Measurements from ENCODE around the gene U2AF1L4.

DNA sequence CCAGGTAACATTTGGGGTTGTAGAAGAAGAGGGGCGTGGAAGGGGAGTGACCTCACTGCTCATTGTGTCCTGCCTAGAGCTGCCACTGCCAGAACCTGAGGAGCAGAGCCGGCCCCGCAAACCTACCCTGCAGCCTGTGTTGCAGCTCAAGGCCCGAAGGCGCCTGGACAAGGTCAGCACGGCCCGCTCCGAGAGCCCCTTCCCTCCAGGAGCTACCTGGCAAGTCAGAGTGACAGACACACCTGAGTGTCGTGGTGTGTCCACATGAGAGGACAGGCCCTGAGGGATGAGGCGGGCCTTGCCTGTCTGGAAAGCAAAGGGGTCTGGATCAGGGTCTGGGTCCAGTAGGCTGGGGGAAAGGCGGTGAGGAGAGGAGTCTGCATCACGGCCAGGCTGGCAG, 20.7 kb downstream of the U2AF1L4 start:
- TF ChIP-seq, protein P1, sequence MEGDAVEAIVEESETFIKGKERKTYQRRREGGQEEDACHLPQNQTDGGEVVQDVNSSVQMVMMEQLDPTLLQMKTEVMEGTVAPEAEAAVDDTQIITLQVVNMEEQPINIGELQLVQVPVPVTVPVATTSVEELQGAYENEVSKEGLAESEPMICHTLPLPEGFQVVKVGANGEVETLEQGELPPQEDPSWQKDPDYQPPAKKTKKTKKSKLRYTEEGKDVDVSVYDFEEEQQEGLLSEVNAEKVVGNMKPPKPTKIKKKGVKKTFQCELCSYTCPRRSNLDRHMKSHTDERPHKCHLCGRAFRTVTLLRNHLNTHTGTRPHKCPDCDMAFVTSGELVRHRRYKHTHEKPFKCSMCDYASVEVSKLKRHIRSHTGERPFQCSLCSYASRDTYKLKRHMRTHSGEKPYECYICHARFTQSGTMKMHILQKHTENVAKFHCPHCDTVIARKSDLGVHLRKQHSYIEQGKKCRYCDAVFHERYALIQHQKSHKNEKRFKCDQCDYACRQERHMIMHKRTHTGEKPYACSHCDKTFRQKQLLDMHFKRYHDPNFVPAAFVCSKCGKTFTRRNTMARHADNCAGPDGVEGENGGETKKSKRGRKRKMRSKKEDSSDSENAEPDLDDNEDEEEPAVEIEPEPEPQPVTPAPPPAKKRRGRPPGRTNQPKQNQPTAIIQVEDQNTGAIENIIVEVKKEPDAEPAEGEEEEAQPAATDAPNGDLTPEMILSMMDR (conservative IDR thresholded peaks at IDR 0.05), result no peak
- no peak for TF ChIP-seq EZH2 (IDR thresholded peaks at IDR 0.05; ENCODE audit: low read depth)
